Memory B cell (primary cell): ENCODE data around the gene NOL9.

Experiments
- ATAC-seq: fragments of 150-1000 bp; cut with Tn5 transposase; 2 replicates; pipeline ENCODE4 v1.10.0; 2021; ENCODE audit warnings: low read depth, mild to moderate bottlenecking, moderate library complexity
- DNase-seq, 2 donors: peaks; one replicate each; pipeline ENCODE4 v3.0.0; 2022; ENCODE audit warnings: low spot score in 2 of 2
- H3K27ac Mint-ChIP-seq: one replicate; pipeline ENCODE4 v1.8.0; 2022; ENCODE audit warnings: mild to moderate bottlenecking, moderate library complexity, mixed read lengths
- H3K27me3 Mint-ChIP-seq: one replicate; pipeline ENCODE4 v1.8.0; 2022; ENCODE audit warnings: mixed read lengths
- H3K36me3 Mint-ChIP-seq: one replicate; pipeline ENCODE4 v1.8.0; 2022; ENCODE audit warnings: mild to moderate bottlenecking, mixed read lengths
- H3K4me1 Mint-ChIP-seq: one replicate; pipeline ENCODE4 v1.8.0; 2022; ENCODE audit warnings: mixed read lengths
- H3K4me3 Mint-ChIP-seq: one replicate; pipeline ENCODE4 v1.8.0; 2022; ENCODE audit warnings: mild to moderate bottlenecking, moderate library complexity, mixed read lengths
- H3K9me3 Mint-ChIP-seq: one replicate; pipeline ENCODE4 v1.8.0; 2022; ENCODE audit warnings: mixed read lengths

The NOL9 gene

GRCh38 chr1:6584126-6585080 is 30.1 kb upstream of the NOL9 start:
- no peak for ATAC-seq
- Mint-ChIP-seq H3K36me3 (peaks cover 3% of the 10 kb centered on the region), H3K4me3 (peak overlapping the region; percentile 48), H3K4me1 (peaks cover 34% of the 10 kb centered on the region), H3K27ac (peak overlapping the region; percentile 28), H3K9me3 (no peaks in the 10 kb centered on the region), H3K27me3 (no peaks in the 10 kb centered on the region)
- no peak for DNase-seq

DNA sequence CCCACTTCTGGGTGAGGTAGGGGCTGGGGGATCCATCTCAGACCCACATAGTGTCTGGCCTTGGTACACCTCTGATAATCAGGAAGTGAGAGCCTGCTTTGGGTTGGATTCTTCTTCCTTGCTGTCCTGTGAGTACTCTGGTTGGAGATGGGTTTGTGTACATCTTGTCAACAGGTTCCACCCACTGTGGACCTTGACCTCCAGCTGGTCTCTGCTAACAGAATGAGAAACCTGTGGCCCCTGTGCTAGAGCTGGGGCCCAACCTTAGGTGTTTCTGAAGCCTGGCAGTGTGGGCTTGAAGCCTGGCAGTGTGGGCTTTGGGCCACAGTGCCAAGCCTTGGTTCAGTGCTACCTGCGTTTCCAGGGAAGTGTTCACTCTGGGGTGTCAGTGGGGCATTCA is 28.1 kb upstream of the NOL9 start:
- DNase-seq: no peak
- H3K9me3 Mint-ChIP-seq: no peaks in the 10 kb centered on the region
- peak overlapping the region; percentile 45 for H3K27ac Mint-ChIP-seq
- peak overlapping the region; percentile 44 for H3K4me3 Mint-ChIP-seq
- no peaks in the 10 kb centered on the region for H3K27me3 Mint-ChIP-seq
- peaks cover 30% of the 10 kb centered on the region for H3K4me1 Mint-ChIP-seq
- no peak for ATAC-seq
- no peaks in the 10 kb centered on the region for H3K36me3 Mint-ChIP-seq

- Mint-ChIP-seq H3K4me1 (peaks cover 29% of the 10 kb centered on the region), H3K9me3 (no peaks in the 10 kb centered on the region), H3K36me3 (no peaks in the 10 kb centered on the region), H3K4me3 (peak overlapping the region; percentile 41), H3K27ac (peak overlapping the region; percentile 99), H3K27me3 (no peaks in the 10 kb centered on the region)
- ATAC-seq (no peak), DNase-seq (no peak)
Observed at GRCh38 chr1:6581561-6582305, 27.4 kb upstream of the NOL9 start.

DNA sequence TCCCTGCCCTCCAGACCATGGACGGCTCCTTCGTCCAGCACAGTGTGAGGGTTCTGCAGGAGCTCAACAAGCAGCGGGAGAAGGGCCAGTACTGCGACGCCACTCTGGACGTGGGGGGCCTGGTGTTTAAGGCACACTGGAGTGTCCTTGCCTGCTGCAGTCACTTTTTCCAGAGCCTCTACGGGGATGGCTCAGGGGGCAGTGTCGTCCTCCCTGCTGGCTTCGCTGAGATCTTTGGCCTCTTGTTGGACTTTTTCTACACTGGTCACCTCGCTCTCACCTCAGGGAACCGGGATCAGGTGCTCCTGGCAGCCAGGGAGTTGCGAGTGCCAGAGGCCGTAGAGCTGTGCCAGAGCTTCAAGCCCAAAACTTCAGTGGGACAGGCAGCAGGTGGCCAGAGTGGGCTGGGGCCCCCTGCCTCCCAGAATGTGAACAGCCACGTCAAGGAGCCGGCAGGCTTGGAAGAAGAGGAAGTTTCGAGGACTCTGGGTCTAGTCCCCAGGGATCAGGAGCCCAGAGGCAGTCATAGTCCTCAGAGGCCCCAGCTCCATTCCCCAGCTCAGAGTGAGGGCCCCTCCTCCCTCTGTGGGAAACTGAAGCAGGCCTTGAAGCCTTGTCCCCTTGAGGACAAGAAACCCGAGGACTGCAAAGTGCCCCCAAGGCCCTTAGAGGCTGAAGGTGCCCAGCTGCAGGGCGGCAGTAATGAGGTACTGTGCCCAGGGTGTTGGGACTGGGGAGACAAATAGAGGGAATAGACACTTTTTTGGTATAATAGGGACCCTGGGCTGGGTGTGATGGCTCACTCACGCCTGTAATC is 26.5 kb upstream of the NOL9 start:
- Mint-ChIP-seq H3K27ac (peak overlapping the region; percentile 99), H3K4me3 (peak overlapping the region; percentile 99), H3K27me3 (no peaks in the 10 kb centered on the region), H3K4me1 (peaks cover 29% of the 10 kb centered on the region), H3K36me3 (no peaks in the 10 kb centered on the region), H3K9me3 (no peaks in the 10 kb centered on the region)
- ATAC-seq: no peak
- DNase-seq: peak in 1 of 2 donors; percentile 26

DNA sequence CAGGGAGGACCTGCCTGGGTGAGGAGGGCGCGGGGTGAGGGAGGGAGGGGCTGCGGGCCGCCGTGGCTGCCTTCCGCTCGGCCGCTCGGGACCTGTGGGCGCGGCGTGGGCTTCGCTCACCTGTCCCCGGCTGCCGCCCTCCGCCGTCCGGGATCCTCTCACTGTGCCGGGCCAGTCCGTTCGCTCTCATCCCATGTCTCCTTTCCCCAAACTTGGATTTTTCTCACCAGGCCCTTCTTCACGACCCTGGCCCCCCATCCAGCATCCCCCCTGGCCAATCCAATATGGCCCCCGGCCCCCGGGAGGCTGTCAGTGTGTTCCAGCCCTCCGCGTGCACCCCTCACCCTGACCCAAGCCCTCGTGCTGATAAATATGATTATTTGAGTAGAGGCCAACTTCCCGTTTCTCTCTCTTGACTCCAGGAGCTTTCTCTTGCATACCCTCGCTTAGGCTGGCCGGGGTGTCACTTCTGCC is 25.8 kb upstream of the NOL9 start:
- no peak for DNase-seq
- H3K4me1 Mint-ChIP-seq: peaks cover 28% of the 10 kb centered on the region
- H3K36me3 Mint-ChIP-seq: no peaks in the 10 kb centered on the region
- H3K27ac Mint-ChIP-seq: peak overlapping the region; percentile 99
- ATAC-seq: peak; percentile 33
- H3K4me3 Mint-ChIP-seq: peak overlapping the region; percentile 99
- no peaks in the 10 kb centered on the region for H3K9me3 Mint-ChIP-seq
- no peaks in the 10 kb centered on the region for H3K27me3 Mint-ChIP-seq

DNA sequence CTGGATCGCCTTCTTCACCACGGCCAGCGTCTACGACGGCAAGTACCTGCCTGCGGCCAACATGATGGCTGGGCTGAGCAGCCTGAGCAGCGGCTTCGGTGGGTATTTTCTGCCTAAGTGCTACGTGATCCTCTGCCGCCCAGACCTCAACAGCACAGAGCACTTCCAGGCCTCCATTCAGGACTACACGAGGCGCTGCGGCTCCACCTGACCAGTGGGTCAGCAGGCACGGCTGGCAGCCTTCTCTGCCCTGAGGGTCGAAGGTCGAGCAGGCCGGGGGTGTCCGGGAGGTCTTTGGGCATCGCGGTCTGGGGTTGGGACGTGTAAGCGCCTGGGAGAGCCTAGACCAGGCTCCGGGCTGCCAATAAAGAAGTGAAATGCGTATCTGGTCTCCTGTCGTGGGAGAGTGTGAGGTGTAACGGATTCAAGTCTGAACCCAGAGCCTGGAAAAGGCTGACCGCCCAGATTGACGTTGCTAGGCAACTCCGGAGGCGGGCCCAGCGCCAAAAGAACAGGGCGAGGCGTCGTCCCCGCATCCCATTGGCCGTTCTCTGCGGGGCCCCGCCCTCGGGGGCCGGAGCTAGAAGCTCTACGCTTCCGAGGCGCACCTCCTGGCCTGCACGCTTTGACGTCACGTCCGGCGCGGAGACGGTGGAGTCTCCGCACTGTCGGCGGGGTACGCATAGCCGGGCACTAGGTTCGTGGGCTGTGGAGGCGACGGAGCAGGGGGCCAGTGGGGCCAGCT is 25.2 kb upstream of the NOL9 start, which contains the start of gene ZBTB48:
Gene ZBTB48 (plus strand): TSS at position 621 of the 745 bp plus-strand sequence. CDS start 616 bp downstream, outside the sequence.
- DNase-seq (peak; percentile 92 to 94), ATAC-seq (peak; percentile 97)
- peaks cover 22% of the 10 kb centered on the region for H3K4me1 Mint-ChIP-seq
- peak within 1 kb of the TSS; percentile 99 for H3K27ac Mint-ChIP-seq
- no peaks in the 10 kb centered on the region for H3K9me3 Mint-ChIP-seq
- H3K27me3 Mint-ChIP-seq: no peaks in the 10 kb centered on the region
- H3K36me3 Mint-ChIP-seq: no peaks in the 10 kb centered on the region
- peak within 1 kb of the TSS; percentile 99 for H3K4me3 Mint-ChIP-seq

DNA sequence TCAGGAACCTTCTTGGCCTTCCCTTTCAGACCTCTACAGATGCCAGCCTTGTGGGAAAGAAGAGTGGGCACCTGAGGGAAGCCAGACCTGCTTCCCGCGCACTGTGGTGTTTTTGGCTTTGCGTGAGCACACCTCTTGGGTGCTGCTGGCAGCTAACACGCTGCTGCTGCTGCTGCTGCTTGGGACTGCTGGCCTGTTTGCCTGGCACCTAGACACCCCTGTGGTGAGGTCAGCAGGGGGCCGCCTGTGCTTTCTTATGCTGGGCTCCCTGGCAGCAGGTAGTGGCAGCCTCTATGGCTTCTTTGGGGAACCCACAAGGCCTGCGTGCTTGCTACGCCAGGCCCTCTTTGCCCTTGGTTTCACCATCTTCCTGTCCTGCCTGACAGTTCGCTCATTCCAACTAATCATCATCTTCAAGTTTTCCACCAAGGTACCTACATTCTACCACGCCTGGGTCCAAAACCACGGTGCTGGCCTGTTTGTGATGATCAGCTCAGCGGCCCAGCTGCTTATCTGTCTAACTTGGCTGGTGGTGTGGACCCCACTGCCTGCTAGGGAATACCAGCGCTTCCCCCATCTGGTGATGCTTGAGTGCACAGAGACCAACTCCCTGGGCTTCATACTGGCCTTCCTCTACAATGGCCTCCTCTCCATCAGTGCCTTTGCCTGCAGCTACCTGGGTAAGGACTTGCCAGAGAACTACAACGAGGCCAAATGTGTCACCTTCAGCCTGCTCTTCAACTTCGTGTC is 24.5 kb upstream of the NOL9 start:
- Mint-ChIP-seq H3K9me3 (no peaks in the 10 kb centered on the region), H3K4me3 (peak overlapping the region; percentile 99), H3K36me3 (no peaks in the 10 kb centered on the region), H3K27ac (peak overlapping the region; percentile 99), H3K4me1 (peaks cover 19% of the 10 kb centered on the region), H3K27me3 (no peaks in the 10 kb centered on the region)
- DNase-seq (no peak), ATAC-seq (no peak)

DNA sequence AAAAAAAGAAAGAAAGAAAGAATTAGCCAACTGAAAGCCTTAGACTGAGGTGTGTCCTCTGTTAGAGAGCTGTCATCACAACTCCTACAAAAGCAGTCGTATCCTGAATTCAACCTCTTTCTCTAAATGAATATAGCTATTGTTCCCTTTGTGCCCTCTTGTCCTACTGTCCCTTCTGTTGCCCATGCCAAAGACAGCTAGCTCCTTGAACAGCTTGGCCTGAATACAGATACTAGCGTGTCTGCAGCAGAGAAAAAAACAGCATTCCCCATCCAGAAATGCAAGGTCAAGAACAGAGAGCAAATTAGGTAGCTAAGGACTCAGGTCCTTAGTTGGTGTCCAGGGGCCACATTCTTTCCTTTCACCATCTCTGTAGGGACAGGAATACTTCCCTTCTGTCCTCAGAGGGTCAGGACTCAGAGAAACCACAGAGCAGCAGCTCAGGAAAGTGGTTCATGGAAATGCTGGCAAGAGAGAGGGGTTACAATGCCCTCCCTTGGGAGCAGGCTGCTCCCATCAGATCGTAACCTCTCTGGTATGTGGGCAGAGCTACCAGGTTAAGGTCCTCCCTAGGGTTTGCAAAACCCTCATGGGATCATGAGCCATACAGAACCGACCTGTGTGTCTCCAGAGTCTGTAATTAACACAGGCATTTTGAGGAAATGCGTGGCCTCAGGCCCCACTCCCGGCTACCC is 23.7 kb upstream of the NOL9 start:
- no peak overlapping the region for H3K27ac Mint-ChIP-seq
- no peaks in the 10 kb centered on the region for H3K36me3 Mint-ChIP-seq
- ATAC-seq: no peak
- no peak for DNase-seq
- peaks cover 19% of the 10 kb centered on the region for H3K4me1 Mint-ChIP-seq
- no peak overlapping the region for H3K4me3 Mint-ChIP-seq
- peaks cover under 1% of the 10 kb centered on the region for H3K27me3 Mint-ChIP-seq
- no peaks in the 10 kb centered on the region for H3K9me3 Mint-ChIP-seq

DNA sequence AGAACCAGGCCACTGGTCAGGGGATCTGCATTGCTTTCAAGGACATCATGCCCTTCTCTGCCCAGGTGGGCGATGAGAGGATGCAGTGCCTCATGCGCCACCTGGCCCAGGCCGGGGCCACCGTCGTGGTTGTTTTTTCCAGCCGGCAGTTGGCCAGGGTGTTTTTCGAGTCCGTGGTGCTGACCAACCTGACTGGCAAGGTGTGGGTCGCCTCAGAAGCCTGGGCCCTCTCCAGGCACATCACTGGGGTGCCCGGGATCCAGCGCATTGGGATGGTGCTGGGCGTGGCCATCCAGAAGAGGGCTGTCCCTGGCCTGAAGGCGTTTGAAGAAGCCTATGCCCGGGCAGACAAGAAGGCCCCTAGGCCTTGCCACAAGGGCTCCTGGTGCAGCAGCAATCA is 20.5 kb upstream of the NOL9 start:
- no peak for ATAC-seq
- H3K4me3 Mint-ChIP-seq: no peak overlapping the region
- no peak overlapping the region for H3K27ac Mint-ChIP-seq
- no peaks in the 10 kb centered on the region for H3K9me3 Mint-ChIP-seq
- H3K36me3 Mint-ChIP-seq: peaks cover 4% of the 10 kb centered on the region
- DNase-seq: no peak
- H3K27me3 Mint-ChIP-seq: peaks cover 9% of the 10 kb centered on the region
- H3K4me1 Mint-ChIP-seq: peaks cover under 1% of the 10 kb centered on the region

GRCh38 chr1:6574025-6574620 is 19.8 kb upstream of the NOL9 start:
- DNase-seq (no peak), ATAC-seq (no peak)
- peaks cover 2% of the 10 kb centered on the region for H3K4me1 Mint-ChIP-seq
- H3K27me3 Mint-ChIP-seq: peaks cover 9% of the 10 kb centered on the region
- H3K4me3 Mint-ChIP-seq: no peak overlapping the region
- no peaks in the 10 kb centered on the region for H3K9me3 Mint-ChIP-seq
- no peak overlapping the region for H3K27ac Mint-ChIP-seq
- H3K36me3 Mint-ChIP-seq: peaks cover 4% of the 10 kb centered on the region

DNA sequence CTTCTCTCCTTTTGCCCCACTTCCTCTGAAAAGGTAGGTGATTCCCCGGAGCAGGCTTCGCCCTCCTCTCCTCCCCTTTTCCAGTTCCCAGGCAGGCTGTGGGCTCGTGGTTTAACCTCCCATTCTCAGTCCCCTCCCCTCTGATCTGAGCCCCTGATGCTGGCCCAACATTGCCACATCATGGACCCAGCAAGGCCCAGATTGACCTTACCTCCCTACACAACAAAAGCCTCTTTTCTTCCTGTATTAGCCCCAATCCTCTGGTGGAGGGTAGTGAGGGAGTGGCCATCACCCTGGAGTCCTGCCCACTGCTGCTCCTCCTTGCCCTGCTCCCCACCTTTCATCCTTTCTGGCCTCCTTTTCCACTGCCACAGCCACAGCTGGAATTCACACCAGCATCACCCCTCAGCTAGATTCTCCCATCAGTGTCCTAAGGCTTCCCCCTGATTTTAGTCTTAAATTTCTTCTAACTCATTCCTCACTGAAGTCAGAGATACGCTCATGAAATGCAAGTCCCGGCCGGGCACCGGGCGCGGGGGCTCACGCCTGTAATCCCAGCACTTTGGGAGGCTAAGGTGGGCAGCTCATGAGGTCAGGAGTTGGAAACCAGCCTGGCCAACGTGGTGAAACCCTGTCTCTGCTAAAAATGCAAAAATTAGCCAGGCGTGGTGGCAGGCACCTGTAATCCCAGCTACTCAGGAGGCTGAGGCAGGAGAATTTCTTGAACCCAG is 18.5 kb upstream of the NOL9 start:
- Mint-ChIP-seq H3K4me3 (no peak overlapping the region), H3K4me1 (peaks cover 2% of the 10 kb centered on the region), H3K27me3 (peaks cover 11% of the 10 kb centered on the region), H3K9me3 (no peaks in the 10 kb centered on the region), H3K27ac (no peak overlapping the region), H3K36me3 (peaks cover 4% of the 10 kb centered on the region)
- no peak for ATAC-seq
- DNase-seq: no peak
